GM19035 (cell line): Measurements from ENCODE around the gene ISX.
A peak's percentile ranks its signal among the peaks of the same experiment; 100 is the strongest.

ENCODE experiments used
- ATAC-seq: cut with Tn5 transposase; IDR thresholded peaks from one replicate; pipeline ENCODE4 v1.9.1; 2021; ENCODE audit not compliant: unreplicated experiment

The ISX gene

GRCh38 chr22:35051791-35052190 lies 14.2 kb upstream of the ISX start:
- no peak for ATAC-seq

DNA sequence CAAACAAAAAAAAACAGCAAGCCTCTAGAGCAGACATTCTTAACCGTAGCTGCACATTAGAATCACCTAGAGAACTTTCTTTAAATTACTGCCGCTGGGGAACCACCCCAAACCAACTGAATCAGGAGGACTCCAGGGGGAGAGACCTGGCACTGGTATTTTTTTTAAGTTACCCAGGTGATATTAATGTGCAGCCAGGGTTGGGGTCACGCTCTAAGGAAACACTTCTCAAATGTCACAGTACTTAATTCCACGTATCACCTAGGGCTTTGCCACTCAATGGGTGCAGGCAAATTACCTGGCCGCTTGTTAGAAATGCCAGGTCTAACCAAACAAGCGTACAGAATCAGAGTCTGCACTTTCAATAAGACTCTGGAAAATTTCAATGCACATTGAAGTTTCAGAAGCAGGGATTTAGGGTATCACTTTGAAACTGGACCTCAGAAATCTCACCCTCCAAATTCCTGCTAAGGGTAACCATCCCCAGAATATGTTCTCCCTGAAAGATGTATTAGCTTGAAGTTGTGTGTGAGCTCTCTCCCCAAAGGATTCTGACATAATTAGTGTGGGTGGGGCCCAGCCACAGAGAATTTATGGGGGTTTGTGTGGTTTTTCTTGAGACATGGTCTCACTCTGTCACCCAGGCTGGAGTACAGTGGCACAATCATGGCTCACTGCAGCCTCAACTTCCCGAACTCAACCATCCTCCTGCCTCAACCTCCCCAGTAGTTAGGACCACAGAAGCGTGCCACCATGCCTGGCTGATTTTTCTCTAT lies 12.7 kb upstream of the ISX start:
- no peak for ATAC-seq

- ATAC-seq = peak; percentile 65
Observed at GRCh38 chr22:35054064-35054463, 11.9 kb upstream of the ISX start.

DNA sequence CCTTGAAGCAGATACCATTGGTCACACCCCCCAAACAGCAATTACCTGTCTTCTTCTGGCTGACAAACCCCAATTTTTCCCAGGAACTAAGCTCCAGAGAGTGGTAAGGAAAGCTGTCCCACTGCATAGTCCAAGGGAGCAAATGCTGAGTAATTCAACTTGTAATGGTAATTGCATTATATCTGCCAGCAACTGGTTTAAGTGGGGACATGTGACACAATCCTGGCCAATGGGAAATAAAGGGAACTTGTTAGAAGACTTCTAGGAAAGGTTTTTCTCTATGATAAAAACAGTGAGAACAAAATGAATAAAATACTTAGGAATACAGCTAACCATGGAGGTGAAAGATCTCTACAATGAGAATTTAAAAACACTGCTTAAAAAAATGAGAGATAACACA lies 9.5 kb upstream of the ISX start:
- ATAC-seq = no peak

GRCh38 chr22:35057155-35057554 lies 8.8 kb upstream of the ISX start:
- ATAC-seq = no peak

DNA sequence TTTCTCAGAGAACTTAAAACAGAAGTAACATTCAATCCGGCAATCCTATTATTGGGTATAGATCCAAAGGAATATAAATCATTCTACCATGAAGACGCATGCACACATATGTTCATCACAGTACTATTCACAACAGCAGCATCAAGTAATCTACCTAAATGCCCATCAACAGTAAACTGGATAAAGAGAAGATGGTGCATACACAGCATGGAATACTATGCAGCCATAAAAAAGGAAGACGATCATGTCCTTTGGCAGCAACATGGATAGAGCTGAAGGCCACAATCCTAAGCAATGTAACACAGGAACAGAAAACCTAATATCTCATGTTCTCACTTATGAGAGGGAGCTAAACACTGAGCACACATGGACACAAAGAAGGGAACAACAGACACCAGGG lies 6.3 kb upstream of the ISX start:
- no peak for ATAC-seq

DNA sequence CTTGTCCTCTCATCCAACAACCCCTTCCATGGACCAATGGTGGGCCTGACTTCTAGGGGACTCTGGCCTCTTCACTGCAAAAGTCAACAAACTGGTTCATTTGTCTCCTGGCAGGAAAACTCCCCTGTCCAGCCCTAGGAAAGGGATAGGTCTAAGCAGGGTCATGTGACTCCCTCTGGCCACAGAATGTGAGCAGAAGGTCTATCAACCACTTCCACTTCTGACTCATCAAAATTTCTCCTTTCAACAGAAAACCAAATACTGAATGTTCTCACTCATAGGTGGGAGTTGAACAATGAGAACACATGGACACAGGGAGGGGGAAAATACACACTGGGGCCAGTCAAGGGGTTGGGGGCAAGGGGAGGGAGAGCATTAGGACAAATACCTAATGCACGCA lies 1.3 kb upstream of the ISX start:
- no peak for ATAC-seq

DNA sequence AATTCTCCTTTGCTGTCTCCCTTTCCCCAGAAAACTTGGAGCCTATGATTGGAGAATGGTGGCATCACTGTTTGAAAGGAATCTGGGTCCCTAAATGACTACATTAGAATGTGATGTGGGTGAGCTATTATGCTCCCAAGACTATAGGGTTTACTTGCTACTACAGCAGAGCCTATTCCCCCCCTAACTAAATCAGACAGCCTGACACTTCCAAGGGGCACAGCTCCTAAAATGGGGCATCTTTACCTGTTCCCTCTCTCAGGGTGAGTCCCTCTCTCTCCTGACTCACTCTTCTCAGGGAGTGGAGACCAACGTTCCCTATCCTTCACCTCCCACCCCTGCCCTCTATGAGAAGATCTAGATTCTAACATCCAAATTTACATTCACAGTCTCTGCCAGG lies 775 bp upstream of the ISX start:
- ATAC-seq = no peak

- no peak for ATAC-seq
Observed at GRCh38 chr22:35066768-35067167, 810 bp downstream of the ISX start.

DNA sequence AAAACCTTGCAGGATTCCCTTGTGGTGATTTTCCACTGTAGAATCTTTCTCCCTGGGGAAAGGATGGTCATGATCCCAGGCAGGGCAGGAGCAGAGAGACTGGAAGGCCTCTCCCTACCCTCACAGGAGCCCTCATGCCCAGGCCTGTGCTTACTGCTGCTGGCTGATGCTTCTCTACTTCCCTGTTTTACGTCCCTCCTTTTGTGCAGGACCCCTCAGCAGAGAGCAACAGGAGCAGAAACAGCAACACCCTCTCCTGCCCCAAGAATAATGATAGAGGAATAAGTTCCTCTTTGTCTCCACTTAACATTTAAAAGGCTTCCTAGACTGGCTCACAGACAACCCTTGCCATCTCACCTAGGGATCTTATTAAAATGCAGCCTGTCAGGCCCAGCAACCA lies 3.6 kb downstream of the ISX start:
- no peak for ATAC-seq

GRCh38 chr22:35070451-35071093 lies 4.6 kb downstream of the ISX start:
- no peak for ATAC-seq

DNA sequence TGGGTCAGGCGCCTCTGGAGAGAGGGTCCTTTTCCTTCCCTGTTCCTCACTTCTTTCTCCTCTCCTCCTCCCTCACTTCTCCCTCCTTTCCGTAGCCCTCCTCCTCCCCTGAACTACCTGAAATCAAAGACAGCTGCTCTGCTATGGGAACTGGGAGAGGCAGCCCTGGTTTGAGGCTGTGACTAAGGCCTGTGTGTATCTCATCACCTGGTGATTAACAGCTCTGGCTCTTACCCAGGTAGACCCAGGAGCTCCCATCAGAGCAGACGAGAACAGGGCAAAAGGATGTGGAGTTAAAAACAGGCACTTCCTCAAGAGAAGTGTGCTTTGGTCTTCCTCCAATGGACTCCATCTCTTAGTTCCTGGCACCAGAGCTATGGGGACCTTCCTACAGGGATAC lies 5.8 kb downstream of the ISX start:
- no peak for ATAC-seq

DNA sequence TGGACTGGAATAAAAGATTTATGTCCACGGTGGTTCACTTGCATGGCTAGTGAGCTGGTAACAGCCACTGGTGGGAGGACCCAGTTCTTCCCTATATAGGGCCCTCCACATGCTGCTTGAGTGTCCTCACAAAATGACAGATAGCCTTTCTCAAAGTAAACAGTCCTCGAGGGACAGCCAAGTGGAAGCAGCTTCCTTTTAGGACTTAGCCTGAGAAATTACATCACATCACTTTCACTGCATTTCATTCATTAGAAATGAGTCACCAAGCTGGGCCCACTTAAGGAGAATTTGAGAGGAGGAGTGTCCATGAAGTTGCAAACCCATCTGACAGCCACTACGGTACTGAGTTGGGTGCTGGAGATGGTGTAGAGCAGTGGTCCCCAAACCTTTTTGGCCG lies 7.0 kb downstream of the ISX start:
- ATAC-seq = no peak

DNA sequence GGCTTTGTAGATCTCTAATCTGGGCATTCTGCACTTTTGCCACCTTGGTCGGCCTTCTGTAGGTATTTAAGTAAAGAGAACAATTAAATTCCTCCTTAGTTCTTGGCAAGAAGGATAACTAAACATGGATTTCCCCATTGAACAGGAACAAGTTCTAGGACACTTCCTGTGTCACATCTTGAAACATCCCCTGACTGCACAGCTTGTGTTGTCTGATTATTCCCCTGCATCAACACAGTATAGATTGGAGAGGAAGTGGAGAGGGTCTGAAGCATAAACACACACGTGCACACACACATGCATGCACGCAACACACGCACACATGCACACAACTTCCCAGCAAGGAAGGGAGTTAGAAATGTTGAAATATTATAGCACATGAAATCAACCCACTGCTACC lies 8.6 kb downstream of the ISX start:
- no peak for ATAC-seq

- no peak for ATAC-seq
Observed at GRCh38 chr22:35076630-35077029, 10.7 kb downstream of the ISX start.

DNA sequence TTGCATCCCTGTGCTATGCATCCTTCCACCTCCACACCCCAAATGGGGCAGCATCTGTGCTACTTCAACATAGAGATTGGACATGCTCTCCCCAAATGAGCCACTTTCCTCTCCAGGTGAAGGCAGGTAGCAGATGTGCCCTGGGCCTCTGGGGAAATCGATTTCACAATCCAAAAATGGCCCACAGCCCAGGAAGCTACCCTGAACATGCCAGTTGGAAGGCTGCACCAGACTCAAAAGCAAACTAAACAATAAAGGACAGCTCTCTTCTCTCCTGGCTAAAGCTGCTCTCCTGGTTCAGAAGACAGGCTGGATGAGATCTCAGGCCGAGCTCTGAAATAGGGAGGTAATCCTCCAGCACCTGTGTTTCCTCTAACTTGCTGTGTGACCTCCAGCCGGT lies 19.7 kb downstream of the ISX start:
- no peak for ATAC-seq

GRCh38 chr22:35089139-35089538 lies 23.2 kb downstream of the ISX start:
- no peak for ATAC-seq

DNA sequence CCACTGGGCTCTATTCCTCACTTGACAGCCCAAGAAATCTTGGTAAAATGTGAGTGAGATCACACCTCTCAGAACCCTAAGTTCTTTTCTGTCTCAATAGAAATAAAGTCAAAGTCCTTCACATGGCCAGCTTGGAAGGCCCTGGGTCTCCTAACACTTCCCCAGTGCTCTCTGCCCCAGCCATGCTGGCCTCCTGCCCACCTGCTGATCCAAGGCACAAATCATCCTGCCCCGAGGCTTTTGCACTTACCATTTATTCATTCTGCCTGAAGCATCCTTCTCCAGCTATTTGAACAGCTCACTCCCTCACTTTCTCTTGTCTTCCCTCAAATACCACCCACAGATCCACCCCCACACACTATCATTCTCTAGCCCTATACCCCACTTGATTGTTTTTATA lies 26.4 kb downstream of the ISX start:
- no peak for ATAC-seq

GRCh38 chr22:35098921-35099320 lies 33.0 kb downstream of the ISX start:
- no peak for ATAC-seq

DNA sequence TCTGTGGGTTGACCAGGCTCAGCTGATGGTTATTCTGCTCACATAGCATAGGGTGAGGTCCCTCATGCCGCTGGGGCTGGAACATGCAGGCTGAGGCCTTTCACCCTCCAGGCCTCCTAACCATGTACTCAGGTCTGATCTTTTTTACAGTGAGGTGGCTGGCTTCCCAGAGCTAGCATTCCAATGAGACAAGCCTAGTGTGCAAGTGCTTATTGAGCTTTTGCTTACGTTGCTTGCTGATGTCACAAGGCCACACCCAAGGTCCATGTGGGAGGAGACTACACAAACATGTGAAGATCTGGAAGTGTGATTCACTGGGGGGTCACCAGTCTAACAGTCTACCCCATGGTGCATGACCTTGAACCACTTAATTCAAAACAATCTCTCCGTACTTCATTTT lies 33.9 kb downstream of the ISX start:
- ATAC-seq = no peak

- no peak for ATAC-seq
Observed at GRCh38 chr22:35102663-35103062, 36.7 kb downstream of the ISX start.

DNA sequence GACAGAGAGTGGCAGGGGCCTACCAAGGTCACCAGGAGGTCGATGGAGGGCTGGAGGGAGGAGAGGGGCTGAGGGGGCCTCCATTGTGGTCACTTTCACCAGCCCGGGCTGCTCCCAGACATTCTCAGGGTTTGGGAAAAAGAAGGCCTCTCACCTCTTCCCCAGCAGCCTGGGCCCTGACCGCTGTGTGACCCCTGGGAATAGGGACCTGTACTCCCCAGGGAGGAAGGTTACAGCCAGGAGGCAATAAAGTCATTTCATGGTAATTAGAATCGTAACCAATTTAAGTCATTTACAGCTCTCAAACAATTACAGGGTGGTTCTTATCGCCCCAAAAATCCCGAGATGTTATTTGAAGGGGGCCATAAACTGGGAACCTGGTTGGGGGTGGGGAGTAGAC lies 37.8 kb downstream of the ISX start:
- ATAC-seq = no peak

DNA sequence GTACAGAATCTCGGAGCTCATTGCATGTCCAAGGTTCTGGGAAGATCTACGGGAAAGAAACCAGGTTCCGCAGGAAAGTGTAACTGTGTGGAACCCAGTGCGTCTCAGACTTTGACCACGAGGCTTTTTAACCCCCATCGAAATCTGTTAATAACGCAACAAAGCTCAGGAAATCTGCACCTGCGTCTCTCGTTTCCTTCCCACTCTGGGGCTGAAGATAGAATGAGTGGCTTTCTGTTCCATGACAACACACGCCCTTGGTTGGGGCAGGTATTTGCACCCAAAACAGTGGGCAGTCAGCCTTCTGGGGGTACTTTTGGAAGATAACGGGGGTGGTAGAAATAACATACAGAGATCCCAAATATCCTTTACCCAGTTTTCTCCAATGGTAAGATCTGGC lies 38.5 kb downstream of the ISX start:
- no peak for ATAC-seq
